GM12874 (cell line): ENCODE results near the gene PFKP.

Experiments used
- CTCF ChIP-seq: IDR thresholded peaks from 2 replicates; pipeline ENCODE4 v1.5.1; 2011; ENCODE audit warnings: low read depth, mild to moderate bottlenecking, control low read depth, low read length, moderate library complexity; ENCODE audit not compliant: insufficient read depth

PFKP gene

GRCh38 chr10:3097160-3097559 is 29.8 kb downstream of the PFKP start:
- TF ChIP-seq CTCF: no peak

- TF ChIP-seq CTCF: no peak
These were observed 31.3 kb downstream of the PFKP start for GRCh38 chr10:3098689-3099088.

GRCh38 chr10:3099291-3100092 is 32.1 kb downstream of the PFKP start:
- no peak for TF ChIP-seq CTCF

- TF ChIP-seq CTCF: no peak
These were observed 32.9 kb downstream of the PFKP start for GRCh38 chr10:3100093-3100792.

- TF ChIP-seq CTCF: no peak
These were observed 33.7 kb downstream of the PFKP start for GRCh38 chr10:3100856-3101640.

GRCh38 chr10:3102720-3103427 is 35.5 kb downstream of the PFKP start:
- TF ChIP-seq CTCF: no peak
